HepG2 (cell line): ENCODE results near the gene ENDOU. TPM values are rescaled to one million over a fixed set of nuclear protein-coding genes. Genes with fewer than 3 reads are reported as not detected.

Experiments
- AHDC1 ChIP-seq: sonication (generic); formaldehyde crosslinking; IDR thresholded peaks from 2 replicates; pipeline ENCODE4 v1.5.1; 2020; ENCODE audit warnings: mild to moderate bottlenecking, missing genetic modification reagents, borderline replicate concordance
- ARHGAP35 ChIP-seq: sonication (generic); formaldehyde crosslinking; IDR thresholded peaks from 2 replicates; pipeline ENCODE4 v1.9.0; 2022; ENCODE audit warnings: mild to moderate bottlenecking, inconsistent platforms, moderate library complexity, missing genetic modification reagents, borderline replicate concordance
- MYPOP ChIP-seq: sonication (generic); formaldehyde crosslinking; IDR thresholded peaks from 2 replicates; pipeline ENCODE4 v1.8.1; 2023; ENCODE audit warnings: mild to moderate bottlenecking, moderate library complexity, missing genetic modification reagents
- SKI ChIP-seq: fragments of 450-650 bp; IDR thresholded peaks from one replicate; pipeline ENCODE4 v1.6.1; 2018; ENCODE audit warnings: mild to moderate bottlenecking; ENCODE audit not compliant: partially characterized antibody
- SRSF4 ChIP-seq: fragments of 200-400 bp; formaldehyde crosslinking; IDR thresholded peaks from one replicate; pipeline ENCODE4 v1.6.1; 2018; ENCODE audit warnings: mild to moderate bottlenecking, low read depth, low read length, moderate library complexity; ENCODE audit not compliant: poor library complexity, severe bottlenecking
- TOPORS ChIP-seq: sonication (generic); formaldehyde crosslinking; IDR thresholded peaks from 2 replicates; pipeline ENCODE4 v1.8.0; 2023; ENCODE audit warnings: mild to moderate bottlenecking, missing genetic modification reagents
- ZNF839 ChIP-seq: sonication (generic); formaldehyde crosslinking; IDR thresholded peaks from 2 replicates; pipeline ENCODE4 v1.4.0; 2020; ENCODE audit warnings: missing genetic modification reagents, mild to moderate bottlenecking, borderline replicate concordance
- polyA plus RNA-seq, 8 experiments: library from polyadenylated mRNA; depleted of rRNA in 3 of 8; stranded (reverse) in 7 of 8; unstranded in 1 of 8; fragments of >200 nt; fragmentation: Illumina TruSeq in 4 of 8; extraction: Trizol in 4 of 8; gene quantifications; 2 replicates each; pipeline versions ENCODE4 v1.2.1 to v1.2.3, GENCODE V29; 2011 to 2016; ENCODE audit warnings: low read depth in 4 of 8, missing spikeins in 1 of 8, mixed read lengths in 1 of 8; ENCODE audit not compliant: insufficient read depth in 1 of 8
- total RNA-seq, 5 experiments: library from RNA; depleted of rRNA; stranded (reverse); fragments of >200 nt; fragmentation: Illumina TruSeq; extraction: Trizol; gene quantifications; 2 replicates each; pipeline ENCODE4 v1.2.3, GENCODE V29; 2016; ENCODE audit warnings: low read depth in 1 of 5
- TF ChIP-seq, protein P1 (sequence below): IDR thresholded peaks from 2 replicates; pipeline ENCODE4 v1.4.0; 2020; ENCODE audit warnings: mild to moderate bottlenecking, missing genetic modification reagents
- TF ChIP-seq, protein P2 (sequence below): sonication (generic); formaldehyde crosslinking; IDR thresholded peaks from 2 replicates; pipeline ENCODE4 v1.8.0; 2022; ENCODE audit warnings: low read depth, missing genetic modification reagents

Gene ENDOU
- total and polyA plus RNA-seq, 2 of the 13 experiments (the other 11 are each of a cell fraction or from before 2014, with no cell fraction given), result not detected

DNA sequence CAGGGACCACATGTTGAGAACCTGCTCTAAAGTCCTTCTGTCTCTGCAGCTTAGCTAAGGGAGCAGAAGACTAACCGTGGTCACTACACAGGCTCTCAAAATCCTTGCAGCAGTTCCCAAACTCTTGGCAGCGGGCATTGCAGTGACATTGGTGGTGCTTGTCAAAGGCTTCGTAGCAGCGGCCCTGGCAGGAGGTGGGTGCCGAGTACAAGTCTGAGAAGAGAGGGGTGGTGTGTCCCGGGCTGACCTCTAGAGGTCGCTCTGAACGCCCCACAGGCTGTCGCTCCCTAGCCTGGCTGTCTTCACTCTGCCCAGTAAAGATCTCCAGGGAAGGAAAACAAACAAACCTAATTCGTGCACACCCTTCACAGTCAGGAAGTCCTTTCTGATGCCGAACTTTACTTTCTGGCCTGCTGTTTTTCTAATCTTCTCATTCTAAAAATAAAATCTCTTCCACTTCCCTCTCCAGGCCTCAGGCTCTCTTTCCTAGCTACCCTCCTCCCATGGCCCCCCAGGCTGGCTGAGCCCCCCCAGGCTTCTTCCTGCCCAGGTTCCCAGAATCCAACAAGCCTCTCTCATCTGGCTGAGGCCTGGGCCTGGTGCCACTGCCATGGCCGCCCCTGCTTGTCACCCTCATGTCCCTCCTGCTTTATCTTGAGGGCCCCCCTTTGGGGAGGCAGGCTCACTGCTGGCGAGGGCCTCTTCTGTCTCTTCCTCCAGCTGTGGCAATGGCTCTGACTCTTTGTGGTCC lies 7.7 kb downstream of the ENDOU start (continued):
- TF ChIP-seq AHDC1 (CRISPR knock-in tag), result no peak
- TF ChIP-seq, protein P1, sequence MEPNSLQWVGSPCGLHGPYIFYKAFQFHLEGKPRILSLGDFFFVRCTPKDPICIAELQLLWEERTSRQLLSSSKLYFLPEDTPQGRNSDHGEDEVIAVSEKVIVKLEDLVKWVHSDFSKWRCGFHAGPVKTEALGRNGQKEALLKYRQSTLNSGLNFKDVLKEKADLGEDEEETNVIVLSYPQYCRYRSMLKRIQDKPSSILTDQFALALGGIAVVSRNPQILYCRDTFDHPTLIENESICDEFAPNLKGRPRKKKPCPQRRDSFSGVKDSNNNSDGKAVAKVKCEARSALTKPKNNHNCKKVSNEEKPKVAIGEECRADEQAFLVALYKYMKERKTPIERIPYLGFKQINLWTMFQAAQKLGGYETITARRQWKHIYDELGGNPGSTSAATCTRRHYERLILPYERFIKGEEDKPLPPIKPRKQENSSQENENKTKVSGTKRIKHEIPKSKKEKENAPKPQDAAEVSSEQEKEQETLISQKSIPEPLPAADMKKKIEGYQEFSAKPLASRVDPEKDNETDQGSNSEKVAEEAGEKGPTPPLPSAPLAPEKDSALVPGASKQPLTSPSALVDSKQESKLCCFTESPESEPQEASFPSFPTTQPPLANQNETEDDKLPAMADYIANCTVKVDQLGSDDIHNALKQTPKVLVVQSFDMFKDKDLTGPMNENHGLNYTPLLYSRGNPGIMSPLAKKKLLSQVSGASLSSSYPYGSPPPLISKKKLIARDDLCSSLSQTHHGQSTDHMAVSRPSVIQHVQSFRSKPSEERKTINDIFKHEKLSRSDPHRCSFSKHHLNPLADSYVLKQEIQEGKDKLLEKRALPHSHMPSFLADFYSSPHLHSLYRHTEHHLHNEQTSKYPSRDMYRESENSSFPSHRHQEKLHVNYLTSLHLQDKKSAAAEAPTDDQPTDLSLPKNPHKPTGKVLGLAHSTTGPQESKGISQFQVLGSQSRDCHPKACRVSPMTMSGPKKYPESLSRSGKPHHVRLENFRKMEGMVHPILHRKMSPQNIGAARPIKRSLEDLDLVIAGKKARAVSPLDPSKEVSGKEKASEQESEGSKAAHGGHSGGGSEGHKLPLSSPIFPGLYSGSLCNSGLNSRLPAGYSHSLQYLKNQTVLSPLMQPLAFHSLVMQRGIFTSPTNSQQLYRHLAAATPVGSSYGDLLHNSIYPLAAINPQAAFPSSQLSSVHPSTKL (CRISPR knock-in tag), result peak; percentile 31; the same call in 1 of the 2 replicates
- TF ChIP-seq, protein P2, sequence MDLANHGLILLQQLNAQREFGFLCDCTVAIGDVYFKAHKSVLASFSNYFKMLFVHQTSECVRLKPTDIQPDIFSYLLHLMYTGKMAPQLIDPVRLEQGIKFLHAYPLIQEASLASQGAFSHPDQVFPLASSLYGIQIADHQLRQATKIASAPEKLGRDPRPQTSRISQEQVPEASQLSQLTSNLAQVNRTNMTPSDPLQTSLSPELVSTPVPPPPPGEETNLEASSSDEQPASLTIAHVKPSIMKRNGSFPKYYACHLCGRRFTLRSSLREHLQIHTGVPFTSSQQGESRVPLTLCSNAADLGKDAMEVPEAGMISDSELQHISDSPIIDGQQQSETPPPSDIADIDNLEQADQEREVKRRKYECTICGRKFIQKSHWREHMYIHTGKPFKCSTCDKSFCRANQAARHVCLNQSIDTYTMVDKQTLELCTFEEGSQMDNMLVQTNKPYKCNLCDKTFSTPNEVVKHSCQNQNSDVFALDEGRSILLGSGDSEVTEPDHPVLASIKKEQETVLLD, result no peak
- no peak for TF ChIP-seq MYPOP (CRISPR knock-in tag)
- no peak for TF ChIP-seq TOPORS (CRISPR knock-in tag)
- TF ChIP-seq ARHGAP35 (CRISPR knock-in tag), result no peak
- no peak for TF ChIP-seq SRSF4
- no peak for TF ChIP-seq SKI
- no peak for TF ChIP-seq ZNF839
